NCI-H1694 treated with DMSO at 0.1 percent for 48 hours (cell line): ENCODE results near the gene GGT5.
"Not testable (repeated sequence)": the region's sequence is repeated elsewhere in the genome, so short reads cannot be mapped to it uniquely, and the experiment has no call there.

Experiments used
- DNase-seq: peaks from one replicate; lab custom pipeline; 2025; lab: John Stamatoyannopoulos, UW

GGT5 gene

GRCh38 chr22:24205438-24206195 lies 39.3 kb downstream of the GGT5 start:
- no peak for DNase-seq

GRCh38 chr22:24203856-24204255 lies 41.0 kb downstream of the GGT5 start:
- not testable (repeated sequence) for DNase-seq

GRCh38 chr22:24201681-24202614 lies 42.9 kb downstream of the GGT5 start:
- no peak for DNase-seq

- no peak for DNase-seq
Measured at GRCh38 chr22:24200619-24201212, 44.2 kb downstream of the GGT5 start.

GRCh38 chr22:24198682-24199052 lies 46.2 kb downstream of the GGT5 start:
- DNase-seq, result no peak

- no peak for DNase-seq
Measured at GRCh38 chr22:24191893-24192292, 53.0 kb downstream of the GGT5 start.

- no peak for DNase-seq
Measured at GRCh38 chr22:24191381-24191841, 53.5 kb downstream of the GGT5 start.

- DNase-seq, result no peak
Measured at GRCh38 chr22:24190596-24191208, 54.2 kb downstream of the GGT5 start.

- DNase-seq, result no peak
Measured at GRCh38 chr22:24190159-24190540, 54.7 kb downstream of the GGT5 start.

- DNase-seq, result no peak
Measured at GRCh38 chr22:24189249-24190158, 55.4 kb downstream of the GGT5 start.

GRCh38 chr22:24188705-24189248 lies 56.1 kb downstream of the GGT5 start:
- no peak for DNase-seq

- no peak for DNase-seq
Measured at GRCh38 chr22:24187731-24188644, 56.9 kb downstream of the GGT5 start.

GRCh38 chr22:24186892-24187670 lies 57.8 kb downstream of the GGT5 start:
- no peak for DNase-seq

GRCh38 chr22:24186352-24186740 lies 58.5 kb downstream of the GGT5 start:
- no peak for DNase-seq

GRCh38 chr22:24185501-24186351 lies 59.2 kb downstream of the GGT5 start:
- no peak for DNase-seq

GRCh38 chr22:24185001-24185500 lies 59.8 kb downstream of the GGT5 start:
- no peak for DNase-seq

GRCh38 chr22:24184057-24184798 lies 60.7 kb downstream of the GGT5 start:
- no peak for DNase-seq
